GM19035 (cell line): Measurements from ENCODE around the gene RUNX2.

ENCODE experiments used
- ATAC-seq: cut with Tn5 transposase; IDR thresholded peaks from one replicate; pipeline ENCODE4 v1.9.1; 2021; ENCODE audit not compliant: unreplicated experiment

The RUNX2 gene

DNA sequence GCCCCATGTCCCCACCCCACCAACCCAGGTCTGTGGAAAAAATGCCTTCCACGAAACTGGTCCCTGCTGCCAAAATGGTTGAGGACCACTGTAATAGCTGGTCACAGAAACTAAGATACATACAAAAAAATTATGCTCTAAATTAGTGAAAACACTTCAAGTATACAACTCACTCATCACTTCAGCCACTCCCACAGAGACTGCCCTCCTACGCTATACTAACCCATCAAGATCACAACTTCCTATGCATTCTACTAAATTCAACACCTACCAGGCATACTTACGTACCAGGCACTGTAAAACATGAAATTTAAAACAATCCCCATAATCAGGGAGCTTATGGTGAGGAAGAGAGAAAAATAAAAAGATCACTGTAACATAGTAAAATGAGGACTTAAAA is 22.9 kb downstream of the RUNX2 start:
- ATAC-seq, result no peak

DNA sequence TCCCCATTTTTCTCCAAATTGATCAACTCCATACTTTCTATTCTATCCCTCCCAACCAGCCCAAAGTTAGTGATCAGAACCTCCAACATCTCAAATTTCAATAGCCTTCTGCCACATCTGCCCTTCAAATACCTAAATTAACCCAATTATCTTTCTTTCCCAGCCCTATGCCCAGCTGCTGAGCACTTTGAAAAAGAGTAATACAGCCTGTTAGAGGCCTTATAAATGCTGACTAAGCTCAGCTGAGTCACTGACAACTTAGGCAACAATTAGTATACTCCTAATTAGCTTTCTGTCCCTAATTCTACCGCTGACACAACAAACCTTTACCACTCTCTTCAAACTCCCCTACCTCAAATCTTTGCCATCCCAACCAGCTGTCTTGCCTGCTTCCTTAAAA is 23.5 kb downstream of the RUNX2 start:
- no peak for ATAC-seq

- ATAC-seq, result no peak
These were observed 25.5 kb downstream of the RUNX2 start for GRCh38 chr6:45353654-45354053.

GRCh38 chr6:45364466-45364865 is 36.3 kb downstream of the RUNX2 start:
- no peak for ATAC-seq

DNA sequence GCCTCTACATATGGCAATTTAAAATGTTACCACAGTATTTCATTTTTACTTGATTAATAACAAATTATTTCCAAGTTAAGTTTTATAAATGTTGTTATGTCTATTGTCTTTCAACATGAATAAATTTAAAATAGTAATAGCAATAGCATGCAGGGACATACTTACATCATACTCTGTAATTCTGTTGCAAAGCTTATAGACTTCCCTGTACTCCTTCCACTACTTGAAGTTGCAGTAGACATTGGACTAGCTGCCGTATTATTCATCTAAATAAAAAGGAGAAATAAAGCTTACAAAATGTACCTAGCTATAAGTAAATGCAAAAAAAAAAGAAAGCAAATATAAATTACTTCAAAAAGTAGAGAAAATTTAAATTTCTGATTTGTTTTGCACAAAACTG is 36.9 kb downstream of the RUNX2 start:
- ATAC-seq, result no peak

DNA sequence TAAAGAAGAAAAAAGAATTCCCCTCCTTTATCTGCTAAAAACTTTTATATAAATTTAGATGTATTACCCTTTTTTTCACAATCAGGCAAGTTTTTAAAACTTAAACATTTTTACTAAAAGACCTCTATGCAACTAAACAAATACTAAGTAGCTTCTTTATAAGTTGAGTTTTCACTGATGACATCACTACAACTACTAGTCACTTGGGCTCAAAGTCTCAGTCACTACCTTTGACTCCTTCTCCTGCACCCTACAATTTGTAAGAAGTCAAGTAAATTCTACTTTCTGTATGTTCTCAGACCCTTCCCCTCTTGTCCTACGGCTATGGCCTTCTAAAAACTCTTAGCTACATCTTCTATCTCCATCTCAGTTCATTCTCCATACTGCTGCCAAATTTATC is 38.4 kb downstream of the RUNX2 start:
- ATAC-seq, result no peak

GRCh38 chr6:45367999-45368398 is 39.9 kb downstream of the RUNX2 start:
- ATAC-seq, result no peak

GRCh38 chr6:45369870-45370269 is 41.7 kb downstream of the RUNX2 start:
- no peak for ATAC-seq

GRCh38 chr6:45371924-45372573 is 43.9 kb downstream of the RUNX2 start:
- ATAC-seq, result no peak

DNA sequence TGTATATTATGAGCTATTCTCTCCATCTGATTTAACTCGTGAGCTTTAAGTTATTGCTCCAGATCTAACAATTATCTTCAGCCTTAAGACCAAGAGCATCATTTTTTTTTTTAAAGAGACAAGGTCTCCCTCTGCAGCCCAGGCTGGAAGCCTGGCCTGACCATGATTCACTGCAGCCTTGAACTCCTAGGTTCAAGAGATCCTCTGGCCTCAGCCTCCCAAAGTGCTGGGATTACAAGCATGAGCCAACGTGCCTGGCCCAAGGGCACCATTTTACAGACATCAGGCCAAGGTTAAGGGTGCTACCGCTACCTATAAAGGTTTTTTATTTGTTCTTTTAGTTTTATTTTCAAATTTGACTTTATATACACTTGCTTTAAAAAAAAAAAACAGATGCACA is 47.3 kb downstream of the RUNX2 start:
- ATAC-seq, result no peak

DNA sequence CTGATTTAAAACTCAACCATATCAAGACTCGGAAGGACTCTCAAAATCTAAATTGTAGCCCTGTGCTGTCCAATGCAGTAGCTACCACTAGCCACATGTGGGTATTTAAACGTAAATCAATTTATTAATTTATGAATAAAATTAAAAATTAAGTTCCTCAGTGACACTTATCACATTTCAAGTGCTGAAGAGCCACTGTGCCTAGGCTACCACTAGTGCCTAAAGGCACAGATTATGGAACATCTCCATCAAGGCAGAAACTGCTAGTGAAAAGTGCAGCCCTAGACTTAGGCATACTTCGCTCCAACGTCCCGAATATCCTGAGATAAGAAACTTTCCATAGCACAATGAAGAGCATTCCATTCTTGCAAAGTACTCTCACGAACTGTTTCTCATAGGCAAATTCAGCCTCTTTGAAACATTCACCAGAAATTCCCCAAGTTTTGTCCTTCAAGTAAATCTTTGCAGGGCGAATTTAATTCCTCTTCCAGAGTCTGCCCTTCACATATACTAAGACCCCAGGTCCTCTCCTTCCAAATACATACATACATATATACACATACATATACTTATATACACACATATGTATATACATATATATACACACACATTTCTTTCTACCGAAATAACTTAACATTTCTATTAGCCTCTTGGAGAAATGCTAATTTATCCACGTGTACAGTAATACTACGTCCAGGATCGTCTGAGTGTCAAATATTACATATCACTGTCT is 48.3 kb downstream of the RUNX2 start:
- no peak for ATAC-seq

GRCh38 chr6:45377043-45377553 is 49.0 kb downstream of the RUNX2 start:
- ATAC-seq, result no peak

DNA sequence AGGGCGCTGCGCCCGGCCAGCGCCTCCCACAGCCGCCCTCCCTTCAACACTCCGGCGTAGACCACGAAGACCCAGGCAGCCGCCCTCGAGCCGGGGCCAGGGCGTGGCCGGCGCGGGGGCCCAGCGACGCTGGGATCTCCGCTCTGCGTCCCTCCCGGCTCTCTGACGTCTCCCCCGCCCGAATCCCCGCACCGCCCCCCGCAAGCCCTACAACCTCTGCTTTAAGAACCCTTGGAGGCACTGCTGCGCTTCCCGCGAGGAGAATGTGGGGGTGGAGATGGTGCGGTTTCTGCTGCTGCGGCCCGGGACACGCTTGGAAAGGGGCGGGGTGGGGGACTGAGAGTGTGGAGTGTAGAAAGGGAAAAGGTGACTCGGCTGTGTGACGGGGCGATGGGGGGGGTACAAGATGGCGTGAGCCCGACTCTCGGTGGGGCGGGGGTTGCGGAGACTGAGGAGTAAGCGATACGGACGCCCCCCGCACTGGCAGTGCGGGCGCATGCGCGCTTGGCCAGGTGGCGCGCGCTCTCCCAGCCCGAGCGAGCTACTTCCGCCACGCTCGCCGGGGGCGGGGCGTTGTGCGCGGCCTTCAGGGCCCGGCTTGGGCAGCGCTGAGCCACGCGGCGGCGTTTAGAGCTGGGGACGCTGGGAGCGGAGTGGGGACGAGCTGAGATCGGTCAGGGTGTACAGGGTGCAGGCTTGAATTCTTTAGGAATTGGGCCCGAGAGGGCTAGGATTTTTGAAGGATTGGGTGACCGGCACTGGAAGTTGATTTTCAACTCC is 49.6 kb downstream of the RUNX2 start, which contains the start of gene SUPT3H:
Gene SUPT3H, minus strand, starts transcription at position 381 of the 780 bp plus-strand sequence.
- peak; percentile 94 for ATAC-seq

GRCh38 chr6:45378334-45378926 is 50.3 kb downstream of the RUNX2 start:
- ATAC-seq, result peak; percentile 28

GRCh38 chr6:45382391-45382790 is 54.3 kb downstream of the RUNX2 start:
- no peak for ATAC-seq

GRCh38 chr6:45386501-45386900 is 58.4 kb downstream of the RUNX2 start:
- ATAC-seq, result no peak

GRCh38 chr6:45387236-45387635 is 59.1 kb downstream of the RUNX2 start:
- ATAC-seq, result no peak

DNA sequence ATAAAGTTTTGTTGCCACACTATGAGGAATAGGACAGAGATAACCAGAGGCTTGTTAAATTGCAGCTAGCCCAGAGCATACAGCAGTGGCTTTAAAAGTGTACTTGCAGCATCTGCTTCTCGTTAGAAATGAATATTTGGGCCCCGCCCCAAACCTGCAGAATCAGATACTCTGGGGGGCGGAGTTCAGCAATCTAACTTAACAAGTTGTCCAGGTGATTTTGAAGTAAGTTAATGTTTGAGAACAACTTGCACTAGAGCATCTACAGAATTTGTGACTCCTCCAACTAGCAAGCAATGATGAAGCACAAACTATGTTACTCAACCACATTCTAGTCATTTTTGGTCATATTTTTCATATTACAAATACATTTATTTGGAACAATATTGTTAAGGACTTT is 60.2 kb downstream of the RUNX2 start:
- ATAC-seq, result no peak

DNA sequence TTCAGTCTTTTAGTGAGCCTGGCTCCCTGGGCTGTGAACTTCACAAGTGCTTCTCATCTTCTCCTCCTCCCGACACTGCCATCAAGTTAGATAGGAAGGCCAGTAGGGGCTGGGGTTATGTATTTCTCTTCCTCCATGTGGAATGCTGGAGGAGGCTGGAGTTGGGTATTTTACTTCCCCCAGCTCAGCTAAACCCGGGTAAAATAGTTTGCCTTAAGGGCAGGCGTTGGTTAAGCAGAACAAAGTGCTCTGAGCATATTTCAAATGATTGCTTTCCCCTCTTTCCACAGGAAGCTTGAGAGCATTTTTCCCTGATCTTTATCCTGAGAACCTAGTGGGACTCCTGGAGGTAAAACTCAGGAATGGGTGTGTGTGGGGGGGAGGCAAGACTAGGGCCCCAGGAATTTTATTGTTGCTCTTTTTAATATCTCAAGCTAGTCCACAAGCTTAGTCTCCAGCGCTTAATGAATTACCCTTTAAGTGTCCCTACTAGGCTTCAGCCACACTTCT is 66.5 kb downstream of the RUNX2 start:
- no peak for ATAC-seq

DNA sequence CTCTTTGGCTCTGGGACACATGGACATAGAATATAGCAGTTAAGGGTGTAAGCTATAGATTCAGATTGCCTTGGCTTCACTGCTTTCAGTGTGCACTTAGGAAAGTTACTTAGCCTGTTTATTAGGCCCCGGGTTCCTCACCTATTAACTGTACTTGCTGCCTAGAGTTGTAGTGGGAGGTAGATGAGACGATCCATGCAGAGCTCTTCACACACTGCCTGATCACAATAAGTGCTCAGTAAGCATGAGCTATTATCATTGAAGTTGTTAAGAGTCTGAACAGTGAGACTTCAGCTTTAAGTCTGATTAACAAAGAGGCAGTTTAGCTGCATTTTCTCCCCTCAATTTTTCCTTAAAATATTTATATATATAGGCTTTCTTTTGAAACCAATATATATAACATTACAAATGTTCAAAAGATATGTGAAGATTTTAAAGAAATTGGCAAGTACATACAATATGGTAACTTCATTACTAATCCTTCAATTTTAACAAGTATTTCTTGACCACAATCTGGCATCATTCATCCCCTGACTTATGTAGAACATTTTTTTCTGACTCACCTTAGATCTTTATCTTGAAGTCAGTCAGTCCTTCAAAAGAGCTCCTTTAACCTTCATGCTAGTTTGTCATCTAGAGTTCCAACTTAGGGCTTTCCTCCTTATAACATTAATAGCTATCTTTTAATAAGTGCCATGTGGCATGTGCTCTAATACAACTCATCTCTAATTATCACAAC is 70.1 kb downstream of the RUNX2 start:
- ATAC-seq, result no peak
